Measurements from ENCODE around the gene FRG2.

Gene FRG2

DNA sequence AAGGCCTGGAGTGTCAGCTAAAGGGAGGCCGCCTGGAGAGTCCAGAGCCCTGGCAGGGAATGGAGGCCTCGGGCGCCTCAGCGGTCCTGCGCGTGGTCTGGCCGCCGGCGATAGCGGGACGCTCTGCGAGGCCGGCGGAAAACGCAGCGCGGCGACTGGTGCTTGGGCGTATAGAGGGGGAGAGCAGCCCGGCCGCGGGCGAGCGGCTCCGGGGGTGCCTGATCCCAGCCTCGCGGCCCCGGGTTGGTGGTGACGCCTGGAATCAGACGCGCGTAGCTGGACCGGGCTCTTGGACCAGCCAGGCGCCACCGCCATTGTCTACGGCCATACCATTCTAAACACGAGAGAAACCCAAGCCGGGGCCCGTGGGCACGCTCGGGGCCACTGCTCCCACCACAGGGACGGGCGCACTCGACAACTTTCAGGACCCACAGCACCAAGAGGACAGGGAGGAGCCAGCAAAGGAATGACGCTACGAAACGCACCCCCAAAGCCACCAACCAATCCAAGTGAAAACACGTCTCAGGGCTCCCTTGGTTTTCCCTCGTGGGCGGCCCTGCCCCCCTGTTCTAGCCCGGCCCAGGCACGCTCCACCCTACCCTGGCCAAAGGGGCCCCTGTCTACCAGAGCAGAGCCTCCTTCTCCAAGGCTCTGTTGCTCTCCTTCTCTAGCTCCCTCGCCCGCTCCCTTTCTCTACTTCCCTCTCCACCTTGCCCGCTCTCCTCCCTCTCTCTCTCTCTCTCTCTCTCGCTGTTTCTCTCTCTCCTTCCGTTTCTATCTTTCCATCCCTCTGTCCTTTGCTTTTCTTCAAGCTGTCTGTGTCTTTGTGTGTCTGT is 7.8 kb downstream of the FRG2 start:
- TF ChIP-seq, protein P1, sequence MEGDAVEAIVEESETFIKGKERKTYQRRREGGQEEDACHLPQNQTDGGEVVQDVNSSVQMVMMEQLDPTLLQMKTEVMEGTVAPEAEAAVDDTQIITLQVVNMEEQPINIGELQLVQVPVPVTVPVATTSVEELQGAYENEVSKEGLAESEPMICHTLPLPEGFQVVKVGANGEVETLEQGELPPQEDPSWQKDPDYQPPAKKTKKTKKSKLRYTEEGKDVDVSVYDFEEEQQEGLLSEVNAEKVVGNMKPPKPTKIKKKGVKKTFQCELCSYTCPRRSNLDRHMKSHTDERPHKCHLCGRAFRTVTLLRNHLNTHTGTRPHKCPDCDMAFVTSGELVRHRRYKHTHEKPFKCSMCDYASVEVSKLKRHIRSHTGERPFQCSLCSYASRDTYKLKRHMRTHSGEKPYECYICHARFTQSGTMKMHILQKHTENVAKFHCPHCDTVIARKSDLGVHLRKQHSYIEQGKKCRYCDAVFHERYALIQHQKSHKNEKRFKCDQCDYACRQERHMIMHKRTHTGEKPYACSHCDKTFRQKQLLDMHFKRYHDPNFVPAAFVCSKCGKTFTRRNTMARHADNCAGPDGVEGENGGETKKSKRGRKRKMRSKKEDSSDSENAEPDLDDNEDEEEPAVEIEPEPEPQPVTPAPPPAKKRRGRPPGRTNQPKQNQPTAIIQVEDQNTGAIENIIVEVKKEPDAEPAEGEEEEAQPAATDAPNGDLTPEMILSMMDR (IDR thresholded peaks at IDR 0.05; ENCODE audit: low read depth, low read length, missing control alignments), result no peak
- no peak for DNase-seq (ENCODE audit: low read depth)
- H3K4me3 ChIP-seq (ENCODE audit: low read depth, low read length), result no peak overlapping the region

DNA sequence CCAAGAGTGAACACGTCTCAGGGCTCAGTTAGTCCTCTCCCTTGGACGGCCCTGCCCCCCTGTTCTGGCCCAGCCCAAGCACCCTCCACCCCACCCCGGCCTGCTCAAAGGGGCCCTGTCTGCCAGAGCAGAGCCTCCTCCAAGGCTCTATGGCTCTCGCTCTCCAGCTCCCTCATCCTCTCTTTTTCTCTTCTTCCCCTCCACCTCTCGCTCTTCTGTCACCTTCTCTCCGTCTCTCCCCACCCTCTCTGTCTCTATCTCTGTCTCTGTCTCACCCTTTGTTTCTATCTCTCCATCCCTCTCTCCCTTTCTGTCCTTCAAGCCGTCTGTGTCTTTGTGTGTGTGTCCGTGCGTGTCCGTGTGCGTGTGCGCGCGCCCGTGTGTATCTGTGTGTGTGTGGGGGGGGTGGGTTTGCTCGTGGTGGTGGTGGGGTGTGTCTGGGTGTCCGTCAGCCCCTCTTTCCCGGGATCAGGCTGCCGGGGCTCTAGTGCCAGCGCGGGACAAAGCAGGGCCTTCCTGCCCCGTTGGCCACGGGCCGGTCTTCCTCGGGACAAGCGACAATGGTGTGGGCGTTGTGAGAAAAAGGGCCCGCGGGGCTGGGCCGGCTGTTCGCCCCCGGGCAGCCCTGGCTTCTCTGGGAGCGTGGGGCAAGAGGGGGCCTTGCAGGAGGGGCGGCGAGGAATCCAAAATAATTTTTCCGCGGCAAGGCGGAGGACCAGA is 8.7 kb downstream of the FRG2 start:
- no peak overlapping the region for H3K4me3 ChIP-seq (ENCODE audit: low read depth, low read length)
- no peak for DNase-seq (ENCODE audit: low read depth)
- TF ChIP-seq, protein P1 (IDR thresholded peaks at IDR 0.05; ENCODE audit: low read depth, low read length, missing control alignments), result no peak

DNA sequence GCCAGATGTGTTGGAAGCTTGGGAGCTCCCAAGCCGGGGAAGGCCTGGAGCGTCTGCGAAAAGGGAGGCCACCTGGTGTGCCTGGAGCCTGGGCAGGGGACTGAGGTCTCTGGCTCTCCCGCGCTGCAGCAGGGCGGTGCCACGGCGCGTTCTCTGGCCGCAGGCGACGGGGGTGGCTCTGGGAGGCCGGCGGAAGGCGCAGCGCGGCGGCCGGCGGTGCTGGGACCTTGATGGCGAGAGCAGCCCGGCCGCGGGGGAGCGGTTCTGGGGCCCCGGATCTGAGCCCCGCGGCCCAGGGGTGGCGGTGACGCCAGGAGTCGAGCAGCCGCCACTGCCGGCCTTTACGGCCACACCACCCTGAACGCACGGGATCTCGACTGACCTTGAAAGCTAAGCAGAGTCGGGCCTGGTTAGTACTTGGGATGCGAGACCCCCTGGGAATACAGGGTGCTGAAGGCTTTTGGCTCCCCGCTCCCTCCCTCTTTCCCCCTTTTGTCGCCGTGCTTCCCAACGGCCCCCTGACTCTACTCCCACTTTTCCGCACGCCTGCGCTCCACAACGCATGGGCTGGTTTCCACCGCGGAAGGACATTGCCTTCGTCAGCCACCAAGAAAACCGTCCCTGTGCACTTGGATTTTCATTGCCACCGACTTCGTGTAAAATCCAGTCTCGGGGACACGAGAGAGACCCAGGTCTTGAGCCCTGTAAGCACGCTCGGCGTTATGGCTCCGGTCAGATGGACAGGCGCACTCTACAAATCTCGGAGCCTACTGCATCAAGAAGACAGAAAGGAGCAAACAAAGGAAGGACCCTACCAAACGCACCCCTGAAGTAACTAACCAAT is 9.5 kb downstream of the FRG2 start:
- TF ChIP-seq, protein P1 (IDR thresholded peaks at IDR 0.05; ENCODE audit: low read depth, low read length, missing control alignments), result no peak
- H3K4me3 ChIP-seq (ENCODE audit: low read depth, low read length), result no peak overlapping the region
- DNase-seq (ENCODE audit: low read depth), result no peak

DNA sequence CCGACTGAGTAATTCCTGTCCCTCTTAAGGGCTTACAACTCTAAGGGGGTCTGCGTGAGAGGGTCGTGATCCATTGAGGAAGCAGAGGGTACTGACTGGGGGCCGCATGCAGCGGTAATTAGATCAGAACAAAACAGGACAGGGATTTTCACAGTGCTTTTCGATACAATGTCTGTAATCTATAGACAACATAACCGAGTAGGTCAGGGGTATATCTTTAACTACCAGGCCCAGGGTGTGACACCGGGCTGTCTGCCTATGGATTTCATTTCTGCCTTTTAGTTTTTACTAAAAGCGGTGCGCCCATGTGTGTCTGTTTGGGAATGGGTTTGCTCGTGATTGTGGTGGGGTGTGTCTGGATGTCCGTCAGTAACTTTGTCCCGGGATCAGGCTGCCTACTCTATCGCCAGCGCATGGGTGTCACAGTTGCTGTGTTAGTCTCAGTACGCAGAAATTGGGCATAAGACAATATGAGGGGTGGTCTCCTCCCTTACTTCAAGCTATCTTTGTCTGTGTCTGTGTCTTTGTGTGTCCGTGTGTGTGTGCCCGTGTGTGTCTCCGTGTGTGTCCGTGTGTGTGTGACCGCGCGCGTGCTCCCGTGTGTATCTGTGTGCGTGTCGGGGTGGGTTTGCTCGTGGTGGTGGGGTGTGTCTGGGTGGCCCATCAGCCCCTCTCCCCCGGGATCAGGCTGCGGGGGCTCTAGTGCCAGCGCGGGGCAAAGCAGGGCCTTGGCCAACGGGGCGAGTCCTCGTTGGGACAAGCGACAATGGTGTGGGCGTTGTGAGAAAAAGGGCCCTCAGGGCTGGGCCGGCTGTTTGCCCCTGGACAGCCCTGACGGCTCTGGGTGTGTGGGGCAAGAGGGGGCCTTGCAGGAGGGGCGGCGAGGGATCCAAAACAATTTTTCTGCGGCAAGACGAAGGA is 10.4 kb downstream of the FRG2 start:
- H3K4me3 ChIP-seq (ENCODE audit: low read depth, low read length), result no peak overlapping the region
- no peak for DNase-seq (ENCODE audit: low read depth)
- TF ChIP-seq, protein P1 (IDR thresholded peaks at IDR 0.05; ENCODE audit: low read depth, low read length, missing control alignments), result no peak

DNA sequence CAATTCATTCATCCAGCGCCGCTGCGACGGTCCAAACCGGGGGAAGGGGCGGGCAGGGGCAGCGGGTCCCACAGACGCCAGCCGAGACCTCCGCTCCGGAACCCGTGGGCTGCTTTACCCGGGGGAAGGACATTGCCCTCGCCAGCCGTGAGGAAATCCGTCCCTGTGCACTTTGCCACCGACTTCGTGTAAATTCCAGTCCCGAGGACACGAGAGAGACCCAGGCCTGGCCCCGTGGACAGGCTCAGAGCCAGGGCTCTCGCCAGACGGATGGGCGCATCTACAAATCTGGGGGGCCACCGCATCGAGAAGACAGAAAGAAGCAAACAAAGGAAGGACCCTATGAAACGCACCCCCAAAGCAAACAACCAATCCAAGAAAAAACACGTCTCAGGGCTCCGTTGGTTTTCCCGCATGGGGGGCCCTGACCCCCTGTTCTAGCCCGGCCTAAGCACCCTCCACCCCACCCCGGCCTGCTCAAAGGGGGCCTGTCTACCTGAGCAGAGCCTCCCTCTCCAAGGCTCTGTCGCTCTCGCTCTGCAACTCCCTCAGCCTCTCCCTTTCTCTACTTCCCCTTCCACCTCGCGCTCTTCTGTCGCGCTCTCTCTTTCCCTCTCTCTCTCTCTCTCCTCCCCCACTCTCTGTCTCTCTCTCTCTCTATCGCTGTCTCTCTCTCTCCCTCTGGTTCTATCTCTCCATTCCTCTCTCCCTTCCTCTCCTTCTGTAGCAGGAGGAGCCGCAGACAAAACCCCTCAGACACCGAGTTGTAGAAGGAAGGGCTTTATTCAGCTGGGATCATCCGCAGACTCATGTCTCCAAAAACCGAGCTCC is 11.3 kb downstream of the FRG2 start:
- TF ChIP-seq, protein P1 (IDR thresholded peaks at IDR 0.05; ENCODE audit: low read depth, low read length, missing control alignments), result no peak
- H3K4me3 ChIP-seq (ENCODE audit: low read depth, low read length), result no peak overlapping the region
- no peak for DNase-seq (ENCODE audit: low read depth)
